Endodermal cell (in vitro differentiated cells): ENCODE measurements around the gene PPP1R26. TPM values are rescaled to one million over a fixed set of nuclear protein-coding genes. Genes with fewer than 3 reads are reported as not detected.

Experiments
- DNase-seq: peaks from one replicate; pipeline ENCODE4 v3.0.0-alpha.2; 2017
- H3K27ac ChIP-seq: 2 replicates; pipeline ENCODE4 v1.5.1; 2013; ENCODE audit warnings: mild to moderate bottlenecking, low read depth, low read length, moderate library complexity
- H3K27me3 ChIP-seq: 2 replicates; pipeline ENCODE4 v1.6.1; 2013; ENCODE audit warnings: mild to moderate bottlenecking, low read length, moderate library complexity; ENCODE audit not compliant: insufficient read depth, control insufficient read depth, poor library complexity, severe bottlenecking
- H3K36me3 ChIP-seq: 2 replicates; pipeline ENCODE4 v1.7.0; 2013; ENCODE audit warnings: mild to moderate bottlenecking, low read length, moderate library complexity; ENCODE audit not compliant: control insufficient read depth, insufficient read depth
- H3K4me1 ChIP-seq: one replicate; pipeline ENCODE4 v1.7.0; 2013; ENCODE audit warnings: low read length; ENCODE audit not compliant: control insufficient read depth, insufficient read depth
- H3K4me3 ChIP-seq: 2 replicates; pipeline ENCODE4 v1.5.1; 2013; ENCODE audit warnings: mild to moderate bottlenecking, low read length, moderate library complexity
- H3K9ac ChIP-seq: 2 replicates; pipeline ENCODE4 v1.6.1; 2013; ENCODE audit warnings: mild to moderate bottlenecking, low read length, moderate library complexity; ENCODE audit not compliant: poor library complexity, severe bottlenecking; ENCODE audit errors: extremely low read depth
- H3K9me3 ChIP-seq: 2 replicates; pipeline ENCODE4 v1.6.1; 2013; ENCODE audit warnings: mild to moderate bottlenecking, low read length, moderate library complexity; ENCODE audit not compliant: control insufficient read depth
- H3K27ac Mint-ChIP-seq: 2 replicates; pipeline ENCODE4 v1.8.0; 2020; ENCODE audit warnings: mixed read lengths
- H3K27me3 Mint-ChIP-seq: 2 replicates; pipeline ENCODE4 v1.8.0; 2021; ENCODE audit warnings: mild to moderate bottlenecking, mixed read lengths; ENCODE audit not compliant: insufficient read depth
- H3K36me3 Mint-ChIP-seq: 2 replicates; pipeline ENCODE4 v1.8.0; 2020; ENCODE audit warnings: low read depth, mixed read lengths
- H3K4me1 Mint-ChIP-seq: 2 replicates; pipeline ENCODE4 v1.8.0; 2020; ENCODE audit warnings: mixed read lengths
- H3K4me3 Mint-ChIP-seq: 2 replicates; pipeline ENCODE4 v1.8.0; 2020; ENCODE audit warnings: mild to moderate bottlenecking, moderate library complexity, mixed read lengths
- H3K9me3 Mint-ChIP-seq: 2 replicates; pipeline ENCODE4 v1.8.0; 2020; ENCODE audit warnings: mild to moderate bottlenecking, mixed read lengths
- CTCF ChIP-seq: fragments of 200-600 bp; sonication (generic); conservative IDR thresholded peaks from 2 replicates; pipeline ENCODE4 v1.5.0; 2021; ENCODE audit warnings: antibody characterized with exemption, mild to moderate bottlenecking
- WGBS, 2 experiments: methylation state at CpG; one replicate each; pipeline versions ENCODE4 v1.1.5 to v1.1.7; 2013; ENCODE audit warnings: missing lambda C conversion rate in 2 of 2, mixed read lengths in 1 of 2; ENCODE audit not compliant: insufficient coverage in 1 of 2, insufficient read length in 1 of 2; 5-methylcytosine and 5-hydroxymethylcytosine counted together
- total RNA-seq, 2 donors: library from RNA; stranded (reverse); fragmentation: NEBNext Ultra II Directional in 1 of 2; extraction: Animal tissue kit (Norgen Biotek cat#: 25700) in 1 of 2; gene quantifications; 2 replicates in 1 of 2; 3 replicates in 1 of 2; pipeline ENCODE4 v1.2.1, GENCODE V29; 2021

The PPP1R26 gene
- total RNA-seq, 2 donors from 2014 or later, result 43.2 to 54.5 TPM

GRCh38 chr9:135468854-135469521, 10.6 kb upstream of the PPP1R26 start:
- peaks cover 11% of the 10 kb centered on the region for H3K4me1 ChIP-seq
- H3K27ac Mint-ChIP-seq, result peak overlapping the region; percentile 84
- H3K27ac ChIP-seq, result no peak overlapping the region
- H3K27me3 Mint-ChIP-seq, result no peaks in the 10 kb centered on the region
- H3K9me3 Mint-ChIP-seq, result no peaks in the 10 kb centered on the region
- peaks cover 38% of the 10 kb centered on the region for H3K4me1 Mint-ChIP-seq
- TF ChIP-seq CTCF, result no peak
- WGBS, 2 experiments, result 64 to 84% methylated on average over 11 to 16 of the region's 16 CpGs
- H3K36me3 Mint-ChIP-seq, result peaks cover 8% of the 10 kb centered on the region
- H3K9me3 ChIP-seq, result no peaks in the 10 kb centered on the region
- H3K4me3 ChIP-seq, result peak overlapping the region; percentile 25
- peak overlapping the region; percentile 38 for H3K4me3 Mint-ChIP-seq
- H3K9ac ChIP-seq, result no peak overlapping the region
- no peaks in the 10 kb centered on the region for H3K36me3 ChIP-seq
- DNase-seq, result no peak
- H3K27me3 ChIP-seq, result no peaks in the 10 kb centered on the region

GRCh38 chr9:135471791-135472640, 7.6 kb upstream of the PPP1R26 start:
- Histone ChIP-seq H3K9me3 (no peaks in the 10 kb centered on the region), H3K4me1 (peaks cover 14% of the 10 kb centered on the region), H3K4me3 (no peak overlapping the region), H3K27me3 (no peaks in the 10 kb centered on the region), H3K36me3 (no peaks in the 10 kb centered on the region), H3K9ac (no peak overlapping the region), H3K27ac (peak overlapping the region; percentile 48)
- Mint-ChIP-seq H3K27ac (no peak overlapping the region), H3K27me3 (no peaks in the 10 kb centered on the region), H3K36me3 (peaks cover 4% of the 10 kb centered on the region), H3K4me3 (no peak overlapping the region), H3K9me3 (no peaks in the 10 kb centered on the region), H3K4me1 (peaks cover 39% of the 10 kb centered on the region)
- 79 to 88% methylated on average over 19 to 23 of the region's 23 CpGs for WGBS, 2 experiments
- no peak for DNase-seq
- TF ChIP-seq CTCF, result no peak

GRCh38 chr9:135473972-135474543, 5.5 kb upstream of the PPP1R26 start:
- H3K9ac ChIP-seq, result no peak overlapping the region
- no peaks in the 10 kb centered on the region for H3K27me3 ChIP-seq
- no peak for TF ChIP-seq CTCF
- 87 to 93% methylated on average over 8 to 12 of the region's 12 CpGs for WGBS, 2 experiments
- no peaks in the 10 kb centered on the region for H3K9me3 ChIP-seq
- Mint-ChIP-seq H3K36me3 (no peaks in the 10 kb centered on the region), H3K27me3 (no peaks in the 10 kb centered on the region), H3K9me3 (no peaks in the 10 kb centered on the region), H3K4me1 (peaks cover 28% of the 10 kb centered on the region), H3K4me3 (no peak overlapping the region), H3K27ac (no peak overlapping the region)
- H3K27ac ChIP-seq, result no peak overlapping the region
- DNase-seq, result no peak
- no peaks in the 10 kb centered on the region for H3K36me3 ChIP-seq
- H3K4me1 ChIP-seq, result peaks cover 8% of the 10 kb centered on the region
- H3K4me3 ChIP-seq, result no peak overlapping the region
